Astrocyte (in vitro differentiated cells and primary cell): ENCODE measurements around the gene CBX8.

Source experiments
- CTCF ChIP-seq: IDR thresholded peaks from 2 replicates; pipeline ENCODE4 v1.5.1; 2011; ENCODE audit warnings: low read depth, mild to moderate bottlenecking, inconsistent platforms, low read length, moderate library complexity; ENCODE audit not compliant: insufficient read depth
- EZH2 ChIP-seq: IDR thresholded peaks from 2 replicates; pipeline ENCODE4 v1.6.1; 2012; ENCODE audit warnings: mild to moderate bottlenecking, low read length, inconsistent platforms; ENCODE audit not compliant: insufficient read depth

DNA sequence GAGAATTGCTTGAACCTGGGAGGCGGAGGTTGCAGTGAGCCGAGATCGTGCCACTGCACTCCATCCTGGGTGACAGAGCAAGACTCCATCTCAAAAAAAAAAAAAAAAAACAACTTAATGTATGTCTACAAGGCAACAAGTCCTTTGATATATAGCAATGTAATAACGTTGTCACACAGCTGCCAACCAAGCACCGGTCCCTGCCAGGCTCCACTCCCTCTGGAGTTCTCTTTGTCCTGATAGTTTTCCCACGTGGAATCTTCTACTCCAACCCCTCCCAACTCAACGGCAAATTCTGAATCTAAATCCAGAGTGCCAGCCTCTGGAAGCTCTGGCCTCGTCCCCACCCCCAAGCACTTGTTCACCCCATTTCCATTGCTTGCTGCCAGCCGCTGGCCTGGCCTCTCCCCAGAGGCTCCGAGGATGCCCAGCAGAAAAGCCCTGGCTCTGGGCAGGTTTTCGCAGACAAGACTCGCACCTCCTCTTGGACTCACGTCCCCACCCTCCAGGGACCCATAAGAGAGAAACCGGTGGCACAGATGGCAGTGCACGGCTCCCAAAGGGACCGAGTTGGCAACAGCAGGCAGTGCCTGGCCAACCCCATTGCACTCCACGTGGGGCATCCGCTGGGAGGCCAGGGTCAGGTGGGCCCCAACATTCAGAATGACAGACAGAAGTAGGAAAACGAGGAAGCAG, 34.8 kb downstream of the CBX8 start:
- TF ChIP-seq CTCF (no peak), EZH2 (no peak)
